Right hindlimb (tissue), 1 donor: Measurements from ENCODE around the gene THSD7B.
"Not testable (repeated sequence)": the region's sequence is repeated elsewhere in the genome, so short reads cannot be mapped to it uniquely, and the experiment has no call there.

Experiments used
- DNase-seq: peaks from one replicate; pipeline ENCODE4 v3.0.0-alpha.2; 2018

THSD7B gene

DNA sequence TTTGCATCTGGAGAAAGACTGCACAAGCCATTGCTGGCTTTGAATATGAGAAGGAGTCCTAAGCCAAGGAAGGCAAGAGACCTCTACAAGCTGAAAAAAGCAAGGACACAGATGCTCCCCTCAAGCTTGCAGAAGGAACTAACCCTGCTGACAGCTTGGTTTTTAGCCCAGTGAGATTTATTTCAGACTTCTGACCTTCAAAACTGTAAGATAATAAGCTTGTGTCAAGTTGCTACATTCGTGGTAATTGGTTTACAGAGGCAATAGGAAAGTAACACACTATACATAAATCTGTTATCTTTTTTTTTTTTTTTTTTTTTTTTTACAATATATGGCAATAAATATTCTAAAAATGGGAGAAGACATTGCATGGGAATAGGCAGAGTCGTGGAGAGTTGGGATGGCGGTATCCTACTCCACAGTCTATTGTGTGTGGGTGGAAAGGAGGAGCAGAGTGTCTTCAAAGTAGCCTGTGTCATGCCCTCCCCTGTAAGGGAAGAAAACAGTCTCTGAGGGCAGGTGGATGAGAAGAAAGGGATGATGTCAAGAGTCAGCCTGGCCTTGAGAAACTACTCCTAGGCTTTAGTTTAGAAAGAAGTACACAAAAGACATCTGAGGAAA is 196.9 kb downstream of the THSD7B start:
- DNase-seq: no peak

DNA sequence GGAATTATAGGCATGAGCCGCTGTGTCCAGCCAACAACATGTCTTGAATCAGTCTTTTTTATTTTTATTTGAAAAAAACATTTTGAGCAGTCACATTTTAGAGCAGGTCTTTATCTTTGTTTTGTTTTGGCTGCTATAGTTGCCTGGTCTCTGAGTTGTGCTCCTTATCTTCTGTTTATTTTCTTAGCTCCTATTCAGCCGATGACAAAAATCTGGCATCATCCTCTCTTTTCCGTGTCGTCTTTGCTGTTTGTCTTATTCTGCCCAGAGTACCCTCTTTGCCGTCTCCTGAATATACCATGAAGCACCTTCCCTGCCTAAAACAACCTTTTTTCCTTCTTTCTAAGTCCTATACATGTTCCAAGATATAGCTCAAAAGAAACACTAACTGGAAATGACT is 201.1 kb downstream of the THSD7B start:
- no peak for DNase-seq

DNA sequence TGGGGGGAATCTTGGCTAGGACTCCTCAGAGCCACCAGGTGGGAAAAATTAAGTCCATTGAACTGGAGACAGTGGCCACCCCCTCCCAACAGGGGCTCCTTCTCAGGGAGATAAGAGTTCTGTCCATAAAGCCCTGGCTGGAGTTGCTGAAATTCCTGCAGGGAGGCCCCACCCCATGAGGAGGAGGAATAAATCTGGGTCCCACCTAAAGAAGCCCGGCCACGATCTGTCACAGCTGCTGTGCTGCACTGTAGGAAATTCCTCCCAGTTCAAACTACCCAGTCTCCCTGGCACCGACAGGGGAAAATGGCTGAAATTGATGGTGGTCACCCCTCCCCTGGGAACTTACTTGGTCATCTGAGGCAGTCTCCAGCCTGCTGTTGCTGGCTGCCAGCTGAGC is 215.0 kb downstream of the THSD7B start:
- DNase-seq: no peak

GRCh38 chr2:136981689-136982088 is 216.3 kb downstream of the THSD7B start:
- not testable (repeated sequence) for DNase-seq

DNA sequence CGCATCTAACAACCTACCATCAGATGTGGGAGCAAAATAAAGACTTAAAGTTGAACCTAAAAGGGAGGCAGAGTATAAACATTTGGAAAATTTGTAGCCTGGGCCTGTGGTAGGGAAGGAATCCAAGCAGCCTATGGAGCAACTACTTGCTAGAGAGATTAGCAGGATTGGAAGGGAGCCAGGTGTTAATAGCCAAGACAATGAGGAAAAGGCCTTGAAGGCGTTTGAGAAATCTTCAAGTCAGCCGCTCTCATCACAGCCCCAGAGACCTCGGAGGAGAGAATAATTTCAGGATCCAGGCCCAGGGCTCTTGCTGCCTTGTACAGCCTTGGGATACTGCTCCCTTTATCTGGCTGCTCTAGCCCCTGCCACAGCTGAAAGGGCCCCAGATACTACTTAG is 219.7 kb downstream of the THSD7B start:
- no peak for DNase-seq

GRCh38 chr2:136986605-136987221 is 221.4 kb downstream of the THSD7B start:
- DNase-seq: no peak

- no peak for DNase-seq
Measured at GRCh38 chr2:136990316-136990715, 225.0 kb downstream of the THSD7B start.

DNA sequence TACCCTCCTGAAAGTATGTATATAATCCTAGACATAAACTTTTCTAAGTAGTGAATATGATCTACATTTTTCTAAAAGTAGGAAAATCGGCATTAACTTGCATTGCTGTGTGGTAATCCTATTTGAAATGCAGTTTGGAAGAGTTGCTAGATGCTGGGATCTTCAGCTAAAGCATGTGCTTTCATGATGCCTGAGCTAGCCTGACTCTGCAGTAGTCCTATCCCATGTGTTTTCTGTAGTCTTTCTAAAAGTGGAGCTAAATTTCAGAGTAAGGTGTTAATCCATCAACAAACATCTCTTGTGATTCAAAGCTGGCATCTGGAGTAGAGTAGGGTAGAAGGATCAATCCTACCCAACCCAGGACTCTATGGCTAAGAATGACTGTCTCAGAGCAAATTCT is 229.4 kb downstream of the THSD7B start:
- no peak for DNase-seq

DNA sequence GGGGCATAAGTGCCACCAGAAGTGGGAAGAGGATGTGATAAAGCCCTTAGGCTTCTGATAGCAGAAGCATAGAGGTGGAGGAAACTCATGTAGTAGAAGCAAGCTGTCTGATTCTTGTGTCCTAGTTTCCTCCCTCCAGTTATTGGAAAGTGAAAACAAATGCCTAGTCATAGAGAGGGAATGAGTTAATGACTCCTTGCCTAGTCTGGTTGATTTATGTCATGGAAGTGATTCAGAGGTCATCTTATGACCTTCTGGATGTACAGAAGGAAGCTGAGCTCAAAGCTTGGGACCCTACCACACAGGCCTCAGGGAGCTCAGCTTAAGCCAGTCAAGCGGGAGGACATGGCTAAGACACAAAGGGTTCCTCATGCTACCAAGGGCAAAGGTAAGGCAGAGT is 232.2 kb downstream of the THSD7B start:
- no peak for DNase-seq

DNA sequence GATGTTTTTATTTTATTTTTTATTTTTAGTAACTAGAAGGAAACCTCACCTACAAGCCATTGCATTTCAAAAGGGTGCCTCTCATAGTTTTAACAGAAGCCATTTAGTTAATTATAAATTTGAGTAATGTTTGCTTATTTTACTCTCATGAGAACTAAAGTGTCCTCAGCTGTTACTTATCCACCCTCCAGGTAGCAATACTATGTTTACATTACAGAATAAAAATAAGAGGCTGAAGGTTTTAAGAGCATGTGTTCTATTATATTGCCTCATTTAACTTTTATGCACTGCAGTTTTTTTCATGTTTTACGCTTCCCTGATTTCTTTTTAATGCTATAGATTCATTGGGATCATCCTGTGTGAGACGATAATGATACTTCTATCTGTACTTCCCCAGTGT is 235.5 kb downstream of the THSD7B start:
- no peak for DNase-seq

GRCh38 chr2:137002896-137003295 is 237.6 kb downstream of the THSD7B start:
- DNase-seq: no peak

DNA sequence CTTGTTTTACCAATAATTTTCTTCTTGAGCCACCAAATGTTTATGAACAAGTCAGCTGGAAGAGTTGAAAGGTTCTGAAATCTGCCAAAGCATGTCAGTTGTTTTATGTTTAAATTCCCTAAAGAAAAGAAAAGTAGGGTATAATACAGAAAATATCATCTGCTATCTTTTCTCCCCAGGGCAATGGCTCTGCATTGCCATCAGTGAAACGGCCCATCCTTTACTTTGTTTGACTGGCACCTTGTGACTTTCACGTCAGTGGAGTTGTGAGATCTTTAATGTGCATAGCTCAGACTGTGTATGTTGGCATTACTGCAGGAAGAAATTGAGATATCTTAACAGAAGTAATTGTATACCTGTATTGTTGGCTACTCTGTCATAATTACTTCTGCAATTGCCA is 239.9 kb downstream of the THSD7B start:
- no peak for DNase-seq

GRCh38 chr2:137007938-137008337 is 242.6 kb downstream of the THSD7B start:
- DNase-seq: no peak

DNA sequence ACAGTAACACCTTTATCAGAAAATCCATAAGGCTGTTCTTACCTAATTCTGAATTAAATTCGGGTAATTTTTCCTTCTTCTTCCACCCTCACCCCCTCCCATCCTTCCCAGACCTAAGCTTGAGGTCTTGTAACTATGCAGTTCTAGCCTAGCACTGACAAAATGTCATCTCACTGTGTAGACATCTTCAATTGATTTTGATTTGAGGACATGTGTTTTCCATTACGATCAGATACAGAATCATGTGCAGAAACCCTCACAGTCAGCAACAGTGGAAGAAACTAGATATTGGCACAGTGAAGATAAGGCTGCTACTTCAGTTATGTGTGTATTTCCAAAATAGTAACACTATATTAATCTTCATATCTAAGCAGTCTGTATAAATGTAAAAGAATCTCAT is 244.6 kb downstream of the THSD7B start:
- no peak for DNase-seq

GRCh38 chr2:137020452-137021196 is 255.3 kb downstream of the THSD7B start:
- DNase-seq: no peak

- no peak for DNase-seq
Measured at GRCh38 chr2:137021763-137022162, 256.4 kb downstream of the THSD7B start.

- DNase-seq: no peak
Measured at GRCh38 chr2:137023205-137023604, 257.9 kb downstream of the THSD7B start.

GRCh38 chr2:137031731-137032130 is 266.4 kb downstream of the THSD7B start:
- no peak for DNase-seq

DNA sequence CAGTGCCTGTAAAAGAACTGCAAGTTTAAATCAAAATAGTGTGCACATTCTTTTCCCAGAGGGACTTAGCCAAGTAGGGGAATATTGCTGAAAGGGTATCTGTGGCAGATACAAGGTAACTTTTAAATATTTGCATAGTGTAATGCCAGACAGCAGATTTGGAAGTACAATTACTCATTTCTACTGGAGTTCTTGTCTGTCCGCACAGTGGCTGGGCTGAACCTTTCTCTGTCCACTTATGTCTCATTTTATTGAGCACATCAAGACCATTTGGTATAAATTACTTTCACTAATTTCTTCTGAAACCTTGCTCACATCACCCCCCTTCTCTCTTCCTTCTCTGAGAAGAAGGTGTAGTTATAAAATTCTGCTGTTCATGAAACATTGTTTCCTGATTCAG is 271.3 kb downstream of the THSD7B start:
- no peak for DNase-seq

- DNase-seq: no peak
Measured at GRCh38 chr2:137039482-137040152, 274.3 kb downstream of the THSD7B start.

DNA sequence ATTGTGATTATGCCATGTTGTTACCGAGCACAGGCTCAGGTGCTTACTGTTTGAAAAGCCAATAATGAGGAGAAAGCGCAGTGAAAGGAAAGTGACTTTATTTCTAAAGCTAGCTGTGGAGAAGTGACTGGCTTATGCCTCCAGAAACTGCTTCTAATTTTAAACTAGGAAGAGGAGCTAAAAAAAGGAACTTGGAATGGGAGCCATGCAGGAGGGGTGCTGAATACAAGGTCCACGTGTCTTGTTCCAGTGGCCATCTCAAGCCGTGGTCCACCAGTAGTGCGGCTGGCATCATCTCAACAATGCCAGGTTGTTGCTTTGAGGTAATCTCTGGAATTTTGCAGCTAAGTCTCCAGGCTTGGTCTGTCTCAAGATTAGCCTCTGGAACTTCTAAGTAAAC is 282.0 kb downstream of the THSD7B start:
- DNase-seq: no peak

DNA sequence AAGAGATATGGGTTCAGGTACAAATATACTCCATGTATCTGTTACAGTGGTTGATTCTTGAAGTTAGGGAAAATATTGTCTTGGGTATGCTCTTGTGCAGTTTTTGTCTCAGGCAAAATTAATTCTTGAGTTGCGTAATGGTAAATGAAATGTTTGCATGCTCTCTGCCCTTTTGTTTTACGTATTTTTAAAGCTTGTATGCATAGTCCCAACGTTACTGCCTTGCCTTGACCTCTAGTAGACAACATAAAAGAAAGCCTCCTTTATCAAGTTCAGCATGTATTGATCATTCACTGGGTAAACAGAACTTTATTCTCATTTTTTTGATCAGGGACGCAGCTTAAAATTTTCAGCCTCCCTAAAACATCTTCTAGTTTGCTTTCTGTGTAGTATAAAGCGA is 283.1 kb downstream of the THSD7B start:
- DNase-seq: no peak

DNA sequence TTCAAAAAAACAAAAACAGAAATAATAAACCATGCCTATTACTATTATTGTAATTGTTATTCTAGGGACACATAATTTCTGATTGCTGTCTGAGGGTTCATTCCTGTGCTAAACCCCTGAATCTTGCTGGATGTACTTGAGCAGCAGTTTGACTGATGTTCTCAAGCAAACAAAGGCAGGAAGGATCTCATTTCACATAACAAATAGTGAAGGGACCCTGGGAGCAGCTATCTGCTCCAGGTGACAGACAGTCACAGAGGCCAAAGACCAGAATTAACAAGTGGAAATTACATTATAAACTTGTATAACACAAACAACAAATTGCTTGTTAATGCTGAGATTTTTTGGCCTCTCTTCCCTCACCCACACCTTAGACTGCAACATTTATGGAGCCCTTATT is 284.2 kb downstream of the THSD7B start:
- DNase-seq: no peak

- DNase-seq: no peak
Measured at GRCh38 chr2:137050949-137051348, 285.6 kb downstream of the THSD7B start.
